ENCODE data around the gene MTMR12. TPM values are rescaled to one million over a fixed set of nuclear protein-coding genes. Genes with fewer than 3 reads are reported as not detected.

The MTMR12 gene
- total and polyA plus RNA-seq, 2 of the 8 experiments (the other 6 are each of a cell fraction or from before 2014, with no cell fraction given) = 19.1 to 59.3 TPM

- no peak overlapping the region for H2AK5ac ChIP-seq (ENCODE audit: low read depth, low read length)
- TF ChIP-seq CBX5 (IDR thresholded peaks at IDR 0.05; ENCODE audit: low read depth, low read length) (no peak), CBX8 (IDR thresholded peaks at IDR 0.05; ENCODE audit: borderline replicate concordance, low read depth, low read length) (no peak), TAF7 (optimal IDR thresholded peaks at IDR 0.05; ENCODE audit: borderline replicate concordance, low read depth, low read length) (no peak), CHD1 (IDR thresholded peaks at IDR 0.05; ENCODE audit: low read depth, low read length) (no peak), SIX5 (IDR thresholded peaks at IDR 0.05; ENCODE audit: low read depth, low read length) (no peak), MAFK (IDR thresholded peaks at IDR 0.05; ENCODE audit: low read depth, low read length) (no peak), KDM5A (IDR thresholded peaks at IDR 0.05; ENCODE audit: low read length) (no peak), BRCA1 (IDR thresholded peaks at IDR 0.05; ENCODE audit: low read depth, low read length) (no peak), CTBP2 (IDR thresholded peaks at IDR 0.05; ENCODE audit: borderline replicate concordance, insufficient read depth, insufficient read length, low read length) (no peak), GABPA (IDR thresholded peaks at IDR 0.05; ENCODE audit: borderline replicate concordance, insufficient read depth, low read length) (no peak), EZH2 (IDR thresholded peaks at IDR 0.05; ENCODE audit: low read depth, low read length, severe bottlenecking) (no peak), EGR1 (IDR thresholded peaks at IDR 0.05; ENCODE audit: borderline replicate concordance, low read depth, low read length) (no peak), BACH1 (IDR thresholded peaks at IDR 0.05; ENCODE audit: low read length) (no peak), SP4 (IDR thresholded peaks at IDR 0.05; ENCODE audit: low read length) (no peak)
Observed at GRCh38 chr5:32195265-32195664, 117.5 kb downstream of the MTMR12 start.

More at GRCh38 chr5:32195265-32195664, 117.5 kb downstream of the MTMR12 start:
- Histone ChIP-seq H3K9ac (replicated peaks in 1 of 4; ENCODE audit: extremely low read depth in 1 of 4, low read depth in 3 of 4, low read length in 3 of 4) (no peak overlapping the region), H3K4me1 (replicated peaks in 1 of 4; ENCODE audit: control insufficient read depth in 3 of 4, insufficient read depth in 4 of 4, low read length in 3 of 4) (no peaks in the 10 kb centered on the region), H2AFZ (ENCODE audit: low read length) (no peak overlapping the region), H3K14ac (ENCODE audit: insufficient read length) (no peak overlapping the region), H3K4me3 (ENCODE audit: extremely low read depth in 1 of 4, insufficient read depth in 2 of 4, low read depth in 3 of 4, low read length in 4 of 4) (no peak overlapping the region), H4K91ac (replicated peaks; ENCODE audit: insufficient read length, low read length) (no peak overlapping the region), H3K23ac (ENCODE audit: insufficient read length) (no peak overlapping the region), H3K4me2 (ENCODE audit: insufficient read depth in 1 of 2, low read depth in 2 of 2, low read length in 2 of 2) (no peak overlapping the region), H4K20me1 (replicated peaks in 1 of 2; ENCODE audit: control insufficient read depth in 1 of 2, insufficient read depth in 2 of 2, low read length in 2 of 2) (no peaks in the 10 kb centered on the region), H3K27me3 (replicated peaks in 1 of 4; ENCODE audit: control insufficient read depth in 3 of 4, extremely low read depth in 1 of 4, insufficient read depth in 3 of 4, low read length in 3 of 4) (no peaks in the 10 kb centered on the region), H3K4ac (replicated peaks; ENCODE audit: insufficient read length, low read depth, low read length) (no peak overlapping the region), H2BK120ac (replicated peaks; ENCODE audit: low read depth, low read length) (no peak overlapping the region), H3K56ac (replicated peaks; ENCODE audit: insufficient read length, low read depth, low read length) (no peak overlapping the region), H2BK12ac (ENCODE audit: low read depth, low read length) (no peak overlapping the region), H3K23me2 (ENCODE audit: low read depth, low read length) (no peaks in the 10 kb centered on the region), H3K79me2 (ENCODE audit: control insufficient read depth in 1 of 2, insufficient read depth in 2 of 2, low read length in 2 of 2) (no peaks in the 10 kb centered on the region), H2BK5ac (ENCODE audit: low read depth, low read length) (no peak overlapping the region), H4K5ac (ENCODE audit: insufficient read length, low read depth, low read length) (no peak overlapping the region), H3K27ac (ENCODE audit: low read depth, low read length) (no peak overlapping the region), H3K36me3 (ENCODE audit: control insufficient read depth in 2 of 4, insufficient read depth in 4 of 4, low read length in 3 of 4) (no peaks in the 10 kb centered on the region), H2BK20ac (ENCODE audit: low read length) (no peak overlapping the region), H3K9me3 (ENCODE audit: insufficient read depth in 2 of 2, low read depth in 1 of 2, low read length in 1 of 2) (no peaks in the 10 kb centered on the region), H3K18ac (ENCODE audit: extremely low read depth, low read length) (no peak overlapping the region), H3K79me1 (ENCODE audit: low read depth, low read length) (no peaks in the 10 kb centered on the region), H4K8ac (ENCODE audit: extremely low read depth, insufficient read depth, low read length) (no peak overlapping the region), H2BK15ac (ENCODE audit: low read length) (no peak overlapping the region)
- ChIA-PET CTCF (ENCODE audit: partially characterized antibody) (no interaction called here), POLR2A (ENCODE audit: partially characterized antibody) (no interaction called here)
- no peak for FAIRE-seq
- no peak for DNase-seq (ENCODE audit: low read depth in 1 of 2, low spot score in 2 of 2)
- 79% methylated on average over 5 of the region's 5 CpGs; no CpG with 5 or more reads in 1 of the 2 experiments for WGBS, 2 experiments (ENCODE audit: extremely low coverage in 1 of 2, insufficient coverage in 1 of 2, insufficient read length in 1 of 2, insufficient replicate concordance in 2 of 2, low coverage in 1 of 2, low lambda C conversion rate in 2 of 2, missing lambda C conversion rate in 1 of 2)

Data from H1 (cell line).